Jurkat, Clone E6-1 (cell line): Measurements from ENCODE around the gene SUN2.

Experiments
- DNase-seq: peaks from one replicate; pipeline ENCODE4 v3.0.0-alpha.2; 2011; ENCODE audit warnings: low read depth, low spot score
- H3K4me3 ChIP-seq: 2 replicates; pipeline ENCODE4 v1.5.1; 2011; ENCODE audit warnings: mild to moderate bottlenecking, low read length, control low read depth, moderate library complexity

The SUN2 gene

GRCh38 chr22:38706101-38706900 lies 49.5 kb downstream of the SUN2 start:
- H3K4me3 ChIP-seq: peak overlapping the region; percentile 75
- no peak for DNase-seq

DNA sequence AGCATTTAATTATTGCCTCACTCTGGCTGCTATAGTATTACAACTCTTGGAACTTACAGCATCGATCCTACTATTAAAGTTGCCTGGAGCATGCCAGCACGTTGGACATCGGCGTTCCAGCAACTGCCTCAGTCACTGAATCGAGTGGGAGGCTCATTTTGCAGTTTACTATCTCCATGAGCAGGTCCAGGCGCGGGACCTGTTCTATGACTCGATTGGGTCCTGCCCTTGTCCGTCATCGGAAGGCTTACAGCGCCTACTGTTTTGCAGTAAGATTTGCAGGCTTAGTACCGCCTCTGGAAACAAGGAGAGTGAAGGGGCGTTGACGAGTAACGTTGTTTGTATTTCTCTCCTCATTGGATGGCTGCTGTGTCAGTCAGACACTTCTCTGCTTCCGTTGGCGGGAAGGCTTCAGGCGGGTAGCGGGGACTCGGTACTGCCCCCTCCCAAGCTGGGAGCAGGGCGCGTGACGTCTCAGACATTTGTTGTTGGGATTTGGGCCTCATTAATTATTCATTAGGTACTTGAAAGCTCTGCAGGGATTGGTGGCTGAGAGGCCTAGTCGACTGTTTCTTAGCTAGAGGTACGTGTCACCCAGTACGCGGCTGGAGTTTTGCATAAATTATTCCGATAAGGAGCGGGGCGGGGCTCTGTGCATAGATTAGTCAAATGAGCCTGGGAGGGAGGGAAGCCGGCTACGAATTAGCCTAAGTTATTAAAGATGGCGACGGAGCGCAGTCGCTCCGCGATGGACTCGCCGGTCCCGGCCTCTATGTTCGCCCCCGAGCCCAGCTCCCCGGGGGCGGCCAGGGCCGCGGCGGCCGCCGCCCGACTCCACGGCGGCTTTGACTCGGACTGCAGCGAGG lies 50.3 kb downstream of the SUN2 start, which contains the start of gene GTPBP1:
Gene GTPBP1, plus strand, starts transcription at position 710 of the 866 bp plus-strand sequence. Its CDS starts 12 bp downstream, at position 722.
- H3K4me3 ChIP-seq: peak within 1 kb of the TSS; percentile 75
- DNase-seq: peak; percentile 100

DNA sequence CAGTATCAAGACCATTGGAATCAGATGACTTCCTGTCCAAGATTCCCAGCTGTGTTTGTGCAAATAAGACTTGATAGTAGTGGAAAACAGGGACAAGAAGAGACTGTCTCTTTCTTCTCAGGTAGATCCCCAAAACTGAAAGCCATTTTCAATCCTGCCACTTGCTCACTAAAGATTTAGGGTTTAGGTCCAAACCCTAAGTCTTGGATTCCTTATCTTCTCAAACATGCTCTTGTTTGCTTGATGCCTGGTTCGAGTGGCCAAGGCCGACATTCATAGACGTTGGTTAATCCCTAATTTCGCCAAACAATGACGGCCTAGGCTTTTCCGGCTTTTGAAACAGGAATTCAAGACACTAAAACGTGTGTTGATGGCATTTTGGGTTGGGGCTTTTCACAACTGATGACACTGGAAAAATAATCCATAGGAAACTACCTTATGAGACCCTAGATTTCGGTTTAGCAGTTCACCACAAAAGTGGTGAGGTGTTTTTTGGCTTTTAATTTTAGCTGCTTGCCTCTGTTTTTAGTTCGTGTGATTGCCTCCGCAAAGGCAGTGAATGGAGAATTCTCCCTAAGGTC lies 51.1 kb downstream of the SUN2 start:
- H3K4me3 ChIP-seq: peak overlapping the region; percentile 53
- no peak for DNase-seq

DNA sequence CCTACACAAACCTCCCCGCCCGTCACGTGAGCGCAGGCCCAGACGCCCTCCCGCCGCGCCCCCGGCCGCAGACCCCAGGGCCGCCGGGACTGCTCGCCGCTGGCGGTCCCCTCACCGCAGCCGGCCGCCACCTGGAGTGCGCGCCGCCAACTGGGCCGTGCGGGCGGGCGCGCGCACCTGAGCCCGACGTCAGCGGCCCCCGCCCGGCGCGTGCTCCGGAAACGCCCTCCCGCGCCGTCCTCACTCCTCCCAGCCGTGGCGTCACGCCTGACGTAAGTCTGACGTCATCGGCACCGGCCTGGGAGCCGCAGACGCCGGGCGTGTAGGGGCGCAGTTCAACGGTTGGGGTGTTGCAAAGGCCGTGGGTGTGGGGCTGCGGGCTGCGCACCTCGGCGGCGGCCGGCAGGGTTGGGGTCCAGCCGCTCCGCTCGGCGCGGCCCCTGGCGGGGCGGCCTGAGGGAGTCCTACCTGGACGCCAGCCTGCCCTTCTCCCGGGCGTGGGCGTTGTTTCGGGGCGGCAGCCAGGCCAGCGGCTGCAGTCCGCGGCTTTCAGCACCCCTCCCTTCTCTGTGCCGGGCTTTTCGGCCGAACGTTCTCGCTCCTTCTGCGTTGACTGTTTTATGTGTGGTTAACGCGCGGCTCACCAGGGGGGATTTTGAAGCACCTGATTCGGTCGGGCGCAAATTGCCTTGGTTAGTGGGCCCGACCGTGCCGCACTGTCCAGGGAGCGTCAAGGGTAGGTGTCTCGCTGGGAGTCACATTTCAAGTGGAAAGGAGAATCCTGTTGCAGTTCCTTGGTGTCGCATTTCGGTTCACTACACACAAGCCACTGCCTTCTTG lies 54.8 kb downstream of the SUN2 start, which contains the start of gene JOSD1:
Gene JOSD1, minus strand, starts transcription at position 155 of the 840 bp plus-strand sequence. CDS start 956 bp downstream, outside the sequence.
- DNase-seq: peak; percentile 90

DNA sequence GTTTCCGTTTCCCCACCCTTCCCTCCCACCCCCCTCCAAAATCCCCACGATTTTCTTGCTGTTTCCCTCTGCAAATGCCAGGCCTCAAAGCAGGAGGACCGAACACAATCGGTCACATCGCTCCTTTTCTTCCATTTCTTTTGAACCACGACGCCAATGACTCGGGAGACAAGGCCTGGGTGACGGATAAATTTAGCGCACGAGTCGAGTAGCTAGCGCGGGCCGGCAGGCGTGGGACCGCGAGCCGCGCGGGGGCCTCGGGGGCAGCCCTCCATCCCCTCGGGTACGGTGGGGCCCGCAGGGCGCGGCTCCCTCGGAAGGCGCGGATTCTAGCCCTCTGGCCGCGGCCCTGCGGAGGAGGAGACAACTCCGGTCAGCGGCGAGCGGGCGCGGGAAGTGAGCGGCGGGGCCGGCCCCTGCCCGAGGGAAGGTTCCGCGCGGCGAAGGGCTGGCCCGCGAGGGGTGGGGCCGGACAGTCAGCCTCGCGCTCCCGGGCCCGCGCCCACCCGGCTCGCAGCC lies 55.5 kb downstream of the SUN2 start:
- peak overlapping the region; percentile 75 for H3K4me3 ChIP-seq
- DNase-seq: no peak

More for the DNA sequence above, 54.8 kb downstream of the SUN2 start, which contains the start of gene JOSD1:
- peak within 1 kb of the TSS; percentile 75 for H3K4me3 ChIP-seq

- no peak for DNase-seq
- peak overlapping the region; percentile 75 for H3K4me3 ChIP-seq
These were observed 56.0 kb downstream of the SUN2 start for GRCh38 chr22:38699784-38700183.

GRCh38 chr22:38699143-38699542 lies 56.7 kb downstream of the SUN2 start:
- DNase-seq: no peak

DNA sequence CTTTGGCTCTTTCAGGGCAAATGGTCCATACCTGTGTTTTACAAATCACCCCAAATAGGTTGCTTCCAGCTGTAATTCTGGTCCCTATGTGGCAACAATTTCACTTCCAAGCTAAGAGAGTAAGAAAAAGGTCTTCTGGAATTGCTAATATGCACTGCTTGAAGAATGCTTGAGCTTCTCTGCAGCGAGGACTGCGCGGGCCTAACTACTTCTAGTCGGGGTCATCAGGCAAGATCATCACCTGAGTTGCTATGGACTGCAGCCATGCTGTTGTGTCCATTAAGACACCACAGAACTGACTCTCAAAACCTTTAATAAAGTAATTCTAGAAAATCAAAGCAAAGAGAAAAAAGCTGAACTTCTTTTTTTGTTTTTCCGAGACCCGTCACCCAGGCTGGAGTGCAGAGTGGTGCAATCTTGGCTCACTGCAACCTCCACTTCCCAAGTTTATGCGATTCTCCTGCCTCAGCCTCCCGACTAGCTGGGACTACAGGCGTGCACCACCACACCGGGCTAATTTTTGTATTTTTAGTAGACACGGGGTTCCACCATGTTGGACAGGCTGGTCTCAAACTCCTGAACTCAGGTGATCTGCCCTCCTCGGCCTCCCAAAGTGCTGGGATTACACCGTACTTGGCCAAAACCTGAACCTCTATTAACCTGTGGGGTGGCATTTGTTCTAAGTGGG lies 57.2 kb downstream of the SUN2 start:
- no peak overlapping the region for H3K4me3 ChIP-seq
- DNase-seq: no peak

More at GRCh38 chr22:38699143-38699542, 56.7 kb downstream of the SUN2 start:
- H3K4me3 ChIP-seq: no peak overlapping the region

DNA sequence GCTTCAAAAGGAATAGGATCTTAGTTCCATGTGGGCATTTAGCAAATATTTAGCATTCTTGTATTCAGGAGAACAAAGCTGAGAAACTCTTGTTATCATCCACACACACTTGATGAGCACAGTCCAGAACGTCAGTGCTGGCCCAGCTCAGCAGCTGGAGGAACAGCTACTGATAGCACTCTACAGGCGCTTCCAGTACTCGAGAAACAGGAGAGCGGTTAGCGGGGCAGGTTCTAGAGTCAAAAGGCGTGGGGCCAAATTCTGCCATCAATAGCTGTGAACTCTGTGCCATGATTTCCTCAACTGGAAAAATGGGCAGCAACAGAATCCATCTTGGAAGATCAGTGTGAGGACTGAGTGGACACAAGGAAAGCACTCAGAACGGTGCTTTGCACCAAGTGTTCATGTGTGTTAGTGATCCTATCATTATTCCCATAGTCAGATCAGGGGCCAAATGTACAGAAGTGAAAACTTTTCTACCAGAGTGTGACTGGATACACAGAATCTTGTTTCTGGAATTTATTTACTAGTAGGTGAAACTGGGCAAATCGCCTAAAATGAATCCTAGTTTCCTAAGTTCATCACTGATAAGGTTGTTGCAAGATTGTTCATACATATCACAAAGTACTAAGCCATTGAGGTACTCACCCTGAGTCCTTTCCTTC lies 58.2 kb downstream of the SUN2 start:
- no peak for DNase-seq
- H3K4me3 ChIP-seq: no peak overlapping the region

DNA sequence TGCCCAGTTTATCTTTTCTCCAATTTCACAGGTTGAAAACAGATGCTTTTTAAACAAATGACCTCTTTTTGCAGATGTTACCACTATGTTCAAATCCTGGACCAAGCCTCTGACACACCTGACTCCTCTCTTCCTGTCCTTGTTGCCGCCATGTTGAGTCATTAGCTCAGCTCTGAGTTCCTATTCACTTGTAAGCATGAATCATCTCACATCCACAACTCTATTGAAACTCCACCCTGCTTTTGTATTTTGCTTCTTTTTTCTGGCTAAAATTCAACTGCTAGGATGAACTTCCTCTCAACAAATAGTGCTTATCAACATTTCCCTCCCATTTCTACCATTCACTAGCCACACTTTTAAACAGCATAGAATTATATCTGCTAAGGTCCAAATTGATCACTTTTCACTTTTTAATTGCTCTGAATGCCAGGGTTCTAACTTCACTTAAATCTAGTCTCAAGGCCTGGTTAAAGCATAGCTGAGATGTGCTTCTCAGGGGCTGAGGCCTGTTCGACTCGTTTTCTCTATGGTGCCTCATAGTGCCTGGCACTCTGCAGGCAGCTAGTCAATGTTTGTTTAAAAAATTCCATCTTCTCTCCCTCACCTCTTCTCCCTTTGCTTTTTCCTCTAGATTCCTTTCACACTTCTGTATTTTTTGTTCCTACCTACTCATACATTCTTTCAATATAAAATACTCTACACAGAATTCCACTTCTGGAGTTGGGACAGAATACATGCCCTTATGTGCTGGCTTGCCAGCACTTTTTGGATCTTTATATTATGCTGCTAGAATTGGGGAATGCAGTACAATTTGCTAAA lies 59.0 kb downstream of the SUN2 start:
- DNase-seq: no peak
- no peak overlapping the region for H3K4me3 ChIP-seq

- no peak for DNase-seq
- H3K4me3 ChIP-seq: no peak overlapping the region
These were observed 60.9 kb downstream of the SUN2 start for GRCh38 chr22:38694940-38695339.

DNA sequence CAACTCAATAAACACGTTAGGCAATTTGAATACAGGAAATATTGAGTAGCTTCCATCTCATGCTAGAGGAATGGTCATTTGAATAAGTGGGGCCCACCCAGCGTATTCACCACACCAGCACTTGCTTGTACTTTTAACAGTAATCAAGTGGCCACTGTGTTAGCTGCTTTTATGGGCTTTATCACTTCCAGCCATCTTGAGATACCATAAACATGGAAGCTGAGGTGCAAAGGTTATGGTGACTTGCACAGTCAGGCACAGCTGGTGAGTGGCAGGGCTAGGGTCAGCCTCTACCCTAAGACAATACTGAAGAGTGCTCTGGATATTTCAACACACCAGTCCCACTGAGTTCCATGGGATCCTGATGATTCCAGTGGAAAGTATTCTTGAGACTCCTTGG lies 61.7 kb downstream of the SUN2 start:
- no peak for DNase-seq
- no peak overlapping the region for H3K4me3 ChIP-seq

DNA sequence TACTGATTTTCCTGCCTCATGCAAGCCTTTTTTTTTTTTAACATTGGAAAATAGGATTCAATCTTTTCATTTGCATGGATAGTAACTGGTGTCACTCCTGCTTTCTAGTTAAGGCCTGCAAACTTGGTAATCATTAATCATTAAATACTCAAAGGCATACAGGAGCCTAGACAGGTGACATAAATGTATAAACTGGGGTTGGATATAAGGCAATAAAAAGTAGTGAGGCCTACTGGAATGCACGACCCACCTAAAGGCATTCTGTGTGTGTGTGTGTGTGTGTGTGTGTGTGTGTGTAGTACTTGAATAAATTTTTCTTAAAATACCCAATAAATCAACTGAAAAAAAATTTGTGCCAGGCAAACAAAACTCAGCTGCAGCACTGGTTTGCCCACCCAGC lies 66.1 kb downstream of the SUN2 start:
- no peak overlapping the region for H3K4me3 ChIP-seq
- DNase-seq: no peak

GRCh38 chr22:38685761-38686160 lies 70.0 kb downstream of the SUN2 start:
- H3K4me3 ChIP-seq: no peak overlapping the region
- no peak for DNase-seq

GRCh38 chr22:38684895-38685294 lies 70.9 kb downstream of the SUN2 start:
- no peak overlapping the region for H3K4me3 ChIP-seq
- DNase-seq: no peak
